Neural cell (in vitro differentiated cells): ENCODE results near the gene CEP72. TPM values are rescaled to one million over a fixed set of nuclear protein-coding genes. Genes with fewer than 3 reads are reported as not detected.

Experiments used
- H2AFZ ChIP-seq: fragments of 200-600, 300-800 bp; sonication (generic), shearing (Covaris generic); 2 replicates; pipeline ENCODE4 v1.6.0; 2014; ENCODE audit warnings: low read depth, mild to moderate bottlenecking, antibody characterized with exemption, low read length, moderate library complexity
- H3F3A ChIP-seq: fragments of 200-600 bp; shearing (Covaris generic); 2 replicates; pipeline ENCODE4 v1.6.1; 2016; ENCODE audit warnings: mild to moderate bottlenecking, moderate library complexity, mixed read lengths, antibody characterized with exemption, low read length; ENCODE audit not compliant: insufficient read depth, poor library complexity, severe bottlenecking
- H3K27ac ChIP-seq: fragments of 200-600, 300-800 bp; sonication (generic), shearing (Covaris generic); 2 replicates; pipeline ENCODE4 v1.5.1; 2014; ENCODE audit warnings: mild to moderate bottlenecking, low read length, moderate library complexity
- H3K27me3 ChIP-seq: fragments of 300-800, 200-600 bp; sonication (generic), shearing (Covaris generic); 2 replicates; pipeline ENCODE4 v1.6.0; 2014; ENCODE audit warnings: mild to moderate bottlenecking, low read depth, low read length, moderate library complexity; ENCODE audit not compliant: insufficient read depth
- H3K36me3 ChIP-seq: fragments of 300-800, 200-600 bp; sonication (generic), shearing (Covaris generic); 2 replicates; pipeline ENCODE4 v1.5.1; 2014; ENCODE audit warnings: mild to moderate bottlenecking, antibody characterized with exemption, low read length, moderate library complexity; ENCODE audit not compliant: insufficient read depth
- H3K4me2 ChIP-seq: fragments of 300-800, 200-600 bp; sonication (generic), shearing (Covaris generic); 2 replicates; pipeline ENCODE4 v1.6.0; 2014; ENCODE audit warnings: mild to moderate bottlenecking, low read length
- H3K4me3 ChIP-seq: fragments of 300-800, 200-600 bp; sonication (generic), shearing (Covaris generic); 2 replicates; pipeline ENCODE4 v1.5.1; 2014; ENCODE audit warnings: mild to moderate bottlenecking, low read length, moderate library complexity
- H3K79me2 ChIP-seq: fragments of 200-600 bp; shearing (Covaris generic); replicated peaks from 2 replicates; pipeline ENCODE4 v1.6.0; 2014; ENCODE audit warnings: mild to moderate bottlenecking, low read length, moderate library complexity; ENCODE audit not compliant: insufficient read depth
- H3K9ac ChIP-seq: fragments of 300-800, 200-600 bp; sonication (generic), shearing (Covaris generic); 2 replicates; pipeline ENCODE4 v1.6.1; 2016; ENCODE audit warnings: mild to moderate bottlenecking, low read length, mixed read lengths
- H3K9me2 ChIP-seq: fragments of 200-600 bp; shearing (Covaris generic); 2 replicates; pipeline ENCODE4 v1.6.1; 2016; ENCODE audit warnings: mild to moderate bottlenecking, low read length, mixed read lengths; ENCODE audit not compliant: insufficient read depth
- H3K9me3 ChIP-seq: fragments of 200-600, 300-800 bp; sonication (generic), shearing (Covaris generic); 2 replicates; pipeline ENCODE4 v1.6.1; 2016; ENCODE audit warnings: mild to moderate bottlenecking, mixed run types, low read length, moderate library complexity, mixed read lengths
- H4K20me1 ChIP-seq: fragments of 200-600 bp; shearing (Covaris generic); 2 replicates; pipeline ENCODE4 v1.6.1; 2016; ENCODE audit warnings: mild to moderate bottlenecking, mixed run types; ENCODE audit not compliant: insufficient read depth
- EP300 ChIP-seq: fragments of 450-650 bp; conservative IDR thresholded peaks from 2 replicates; pipeline ENCODE4 v1.6.1; 2014; ENCODE audit warnings: antibody characterized with exemption, mild to moderate bottlenecking, moderate library complexity; ENCODE audit not compliant: poor library complexity, severe bottlenecking
- EZH2 ChIP-seq: fragments of 200-600, 300-800 bp; shearing (Covaris generic), sonication (generic); IDR thresholded peaks from 2 replicates; pipeline ENCODE4 v1.6.1; 2014; ENCODE audit warnings: antibody characterized with exemption, low read length, borderline replicate concordance, mild to moderate bottlenecking; ENCODE audit not compliant: insufficient read depth, poor library complexity, severe bottlenecking
- MXI1 ChIP-seq: fragments of 450-650 bp; conservative IDR thresholded peaks from 2 replicates; pipeline ENCODE4 v1.6.1; 2014; ENCODE audit warnings: antibody characterized with exemption, mild to moderate bottlenecking; ENCODE audit not compliant: poor library complexity, severe bottlenecking
- POLR2AphosphoS5 ChIP-seq: IDR thresholded peaks from 2 replicates; pipeline ENCODE4 v1.6.1; 2012
- RAD21 ChIP-seq: fragments of 450-650 bp; conservative IDR thresholded peaks from 2 replicates; pipeline ENCODE4 v1.6.1; 2014; ENCODE audit warnings: antibody characterized with exemption, mild to moderate bottlenecking, moderate library complexity
- SMC3 ChIP-seq: fragments of 450-650 bp; conservative IDR thresholded peaks from 2 replicates; pipeline ENCODE4 v1.6.1; 2014; ENCODE audit warnings: antibody characterized with exemption, mild to moderate bottlenecking, moderate library complexity; ENCODE audit not compliant: poor library complexity
- TAF1 ChIP-seq: IDR thresholded peaks from 2 replicates; pipeline ENCODE4 v1.6.1; 2012; ENCODE audit warnings: low read depth
- polyA plus RNA-seq: library from polyadenylated mRNA; depleted of rRNA; stranded (reverse); fragments of >200 nt; gene quantifications from 2 replicates; pipeline ENCODE4 v1.2.3, GENCODE V29; 2014
- TF ChIP-seq, protein P1 (sequence below): IDR thresholded peaks from 2 replicates; pipeline ENCODE4 v1.6.1; 2012; ENCODE audit warnings: borderline replicate concordance
- TF ChIP-seq, protein P2 (sequence below): fragments of 450-650 bp; IDR thresholded peaks from 2 replicates; pipeline ENCODE4 v1.5.1; 2014; ENCODE audit warnings: antibody characterized with exemption, mild to moderate bottlenecking, moderate library complexity; ENCODE audit not compliant: poor library complexity, severe bottlenecking

CEP72 gene
- polyA plus RNA-seq, 1 donor from 2014 or later, result 5.9 TPM

DNA sequence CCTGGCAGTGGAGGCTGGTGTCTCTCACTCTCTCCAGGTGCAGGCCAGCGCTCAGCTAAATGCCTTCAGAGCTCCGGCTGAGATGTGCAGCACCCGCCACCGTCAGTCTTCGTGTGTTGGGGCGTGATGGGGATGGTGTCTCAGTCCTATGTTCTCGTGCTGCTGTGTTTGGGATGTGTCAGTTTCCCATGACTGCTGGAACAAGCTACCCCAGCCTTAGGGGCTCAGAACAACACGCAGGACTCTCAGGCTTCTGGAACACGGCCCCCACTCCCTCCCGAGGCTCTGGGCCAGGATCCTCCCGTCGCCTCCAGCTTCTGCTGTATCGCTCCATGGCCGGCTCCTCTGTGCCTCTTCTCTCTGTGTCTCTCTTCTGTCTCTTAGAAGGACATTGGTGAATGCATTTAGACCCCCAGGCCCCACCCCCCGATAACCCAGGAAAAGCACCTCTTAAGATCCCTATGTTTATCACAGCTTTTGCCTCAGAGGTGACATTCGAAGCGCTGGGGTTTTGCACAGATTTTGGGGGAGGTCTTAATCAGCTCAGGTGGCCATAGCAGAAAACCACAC is 9.6 kb upstream of the CEP72 start:
- TF ChIP-seq EZH2 (no peak), EP300 (no peak)
- TF ChIP-seq, protein P1, sequence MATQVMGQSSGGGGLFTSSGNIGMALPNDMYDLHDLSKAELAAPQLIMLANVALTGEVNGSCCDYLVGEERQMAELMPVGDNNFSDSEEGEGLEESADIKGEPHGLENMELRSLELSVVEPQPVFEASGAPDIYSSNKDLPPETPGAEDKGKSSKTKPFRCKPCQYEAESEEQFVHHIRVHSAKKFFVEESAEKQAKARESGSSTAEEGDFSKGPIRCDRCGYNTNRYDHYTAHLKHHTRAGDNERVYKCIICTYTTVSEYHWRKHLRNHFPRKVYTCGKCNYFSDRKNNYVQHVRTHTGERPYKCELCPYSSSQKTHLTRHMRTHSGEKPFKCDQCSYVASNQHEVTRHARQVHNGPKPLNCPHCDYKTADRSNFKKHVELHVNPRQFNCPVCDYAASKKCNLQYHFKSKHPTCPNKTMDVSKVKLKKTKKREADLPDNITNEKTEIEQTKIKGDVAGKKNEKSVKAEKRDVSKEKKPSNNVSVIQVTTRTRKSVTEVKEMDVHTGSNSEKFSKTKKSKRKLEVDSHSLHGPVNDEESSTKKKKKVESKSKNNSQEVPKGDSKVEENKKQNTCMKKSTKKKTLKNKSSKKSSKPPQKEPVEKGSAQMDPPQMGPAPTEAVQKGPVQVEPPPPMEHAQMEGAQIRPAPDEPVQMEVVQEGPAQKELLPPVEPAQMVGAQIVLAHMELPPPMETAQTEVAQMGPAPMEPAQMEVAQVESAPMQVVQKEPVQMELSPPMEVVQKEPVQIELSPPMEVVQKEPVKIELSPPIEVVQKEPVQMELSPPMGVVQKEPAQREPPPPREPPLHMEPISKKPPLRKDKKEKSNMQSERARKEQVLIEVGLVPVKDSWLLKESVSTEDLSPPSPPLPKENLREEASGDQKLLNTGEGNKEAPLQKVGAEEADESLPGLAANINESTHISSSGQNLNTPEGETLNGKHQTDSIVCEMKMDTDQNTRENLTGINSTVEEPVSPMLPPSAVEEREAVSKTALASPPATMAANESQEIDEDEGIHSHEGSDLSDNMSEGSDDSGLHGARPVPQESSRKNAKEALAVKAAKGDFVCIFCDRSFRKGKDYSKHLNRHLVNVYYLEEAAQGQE, result no peak
- TF ChIP-seq, protein P2, sequence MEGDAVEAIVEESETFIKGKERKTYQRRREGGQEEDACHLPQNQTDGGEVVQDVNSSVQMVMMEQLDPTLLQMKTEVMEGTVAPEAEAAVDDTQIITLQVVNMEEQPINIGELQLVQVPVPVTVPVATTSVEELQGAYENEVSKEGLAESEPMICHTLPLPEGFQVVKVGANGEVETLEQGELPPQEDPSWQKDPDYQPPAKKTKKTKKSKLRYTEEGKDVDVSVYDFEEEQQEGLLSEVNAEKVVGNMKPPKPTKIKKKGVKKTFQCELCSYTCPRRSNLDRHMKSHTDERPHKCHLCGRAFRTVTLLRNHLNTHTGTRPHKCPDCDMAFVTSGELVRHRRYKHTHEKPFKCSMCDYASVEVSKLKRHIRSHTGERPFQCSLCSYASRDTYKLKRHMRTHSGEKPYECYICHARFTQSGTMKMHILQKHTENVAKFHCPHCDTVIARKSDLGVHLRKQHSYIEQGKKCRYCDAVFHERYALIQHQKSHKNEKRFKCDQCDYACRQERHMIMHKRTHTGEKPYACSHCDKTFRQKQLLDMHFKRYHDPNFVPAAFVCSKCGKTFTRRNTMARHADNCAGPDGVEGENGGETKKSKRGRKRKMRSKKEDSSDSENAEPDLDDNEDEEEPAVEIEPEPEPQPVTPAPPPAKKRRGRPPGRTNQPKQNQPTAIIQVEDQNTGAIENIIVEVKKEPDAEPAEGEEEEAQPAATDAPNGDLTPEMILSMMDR, result no peak
- Histone ChIP-seq H3K36me3 (no peaks in the 10 kb centered on the region), H3F3A (no peaks in the 10 kb centered on the region), H3K27ac (no peak overlapping the region), H3K9ac (no peak overlapping the region), H4K20me1 (no peaks in the 10 kb centered on the region), H2AFZ (no peak overlapping the region), H3K27me3 (no peaks in the 10 kb centered on the region), H3K4me3 (no peak overlapping the region), H3K9me2 (no peaks in the 10 kb centered on the region), H3K9me3 (no peaks in the 10 kb centered on the region), H3K79me2 (no peaks in the 10 kb centered on the region), H3K4me2 (no peak overlapping the region)

DNA sequence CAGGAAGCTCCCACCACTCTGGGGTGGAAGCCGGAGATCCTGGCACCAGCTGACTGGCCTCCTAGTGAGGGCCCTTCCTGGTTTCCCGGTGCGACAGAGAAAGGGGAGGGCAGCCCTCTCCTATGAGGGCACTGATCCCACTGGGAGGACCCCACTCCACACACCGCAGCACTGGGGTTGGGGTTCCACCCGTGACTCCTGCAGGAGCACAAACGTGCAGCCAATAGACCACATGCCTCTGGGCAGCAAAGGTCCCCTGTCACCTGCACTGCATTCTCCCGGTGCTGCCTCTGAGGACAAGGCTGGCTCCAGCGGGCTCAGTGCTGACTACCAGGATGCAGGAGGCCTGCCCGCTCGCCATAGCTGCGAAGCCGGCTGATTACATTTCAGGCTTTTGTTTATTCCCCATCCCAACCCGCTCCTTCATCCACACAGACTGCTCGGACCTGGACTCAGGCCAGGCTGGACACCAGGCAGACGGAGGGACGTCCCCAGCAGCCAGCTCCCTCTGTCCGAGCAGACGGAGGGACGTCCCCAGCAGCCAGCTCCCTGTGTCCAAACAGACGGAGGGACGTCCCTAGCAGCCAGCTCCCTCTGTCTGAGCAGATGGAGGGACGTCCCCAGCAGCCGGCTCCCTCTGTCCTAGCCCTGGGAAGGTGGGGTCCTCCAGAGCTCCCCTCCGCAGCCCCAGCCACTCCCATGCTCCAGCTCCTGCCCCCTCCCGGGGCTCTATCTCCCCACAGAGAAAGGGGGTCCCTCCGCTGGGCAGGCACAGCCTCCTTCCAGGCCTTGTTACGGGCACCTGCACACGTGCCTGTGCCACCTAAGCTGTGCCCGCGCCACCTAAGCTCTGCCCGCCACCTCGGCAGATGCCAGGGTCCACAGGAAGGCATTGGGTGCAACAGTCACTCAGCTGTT is 8.8 kb upstream of the CEP72 start:
- Histone ChIP-seq H4K20me1 (no peaks in the 10 kb centered on the region), H3K27ac (no peak overlapping the region), H3K9me3 (no peaks in the 10 kb centered on the region), H3F3A (no peaks in the 10 kb centered on the region), H3K36me3 (no peaks in the 10 kb centered on the region), H2AFZ (no peak overlapping the region), H3K79me2 (no peaks in the 10 kb centered on the region), H3K4me2 (no peak overlapping the region), H3K4me3 (no peak overlapping the region), H3K9ac (no peak overlapping the region), H3K27me3 (no peaks in the 10 kb centered on the region), H3K9me2 (no peaks in the 10 kb centered on the region)
- no peak for TF ChIP-seq EP300

DNA sequence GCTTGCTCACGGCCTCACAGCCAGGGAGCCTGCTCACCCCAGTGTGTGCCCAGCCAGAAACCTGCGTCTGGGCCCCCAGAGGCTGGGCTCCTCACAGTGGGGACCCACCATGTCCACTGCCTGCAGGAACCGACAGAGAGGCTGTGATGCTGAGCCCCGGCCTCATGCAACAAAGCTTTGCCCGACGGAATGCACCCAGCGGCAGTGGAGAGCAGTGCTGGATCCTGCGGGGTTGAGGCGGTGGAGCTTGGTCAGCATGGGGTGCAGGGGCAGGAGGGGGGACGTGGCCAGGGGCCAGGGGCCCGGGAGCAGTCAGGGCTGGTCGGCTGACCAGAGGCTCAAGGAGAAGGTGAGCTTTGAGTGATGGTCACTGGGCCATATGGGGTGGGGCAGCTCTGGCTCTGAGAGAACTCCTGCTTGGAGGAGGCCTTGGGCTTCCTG is 7.7 kb upstream of the CEP72 start:
- H3K36me3 ChIP-seq, result no peaks in the 10 kb centered on the region
- H2AFZ ChIP-seq, result no peak overlapping the region
- H3K4me2 ChIP-seq, result no peak overlapping the region
- no peaks in the 10 kb centered on the region for H3K9me2 ChIP-seq
- no peak overlapping the region for H3K4me3 ChIP-seq
- H3K9me3 ChIP-seq, result no peaks in the 10 kb centered on the region
- H3K79me2 ChIP-seq, result no peaks in the 10 kb centered on the region
- no peaks in the 10 kb centered on the region for H3K27me3 ChIP-seq
- no peak overlapping the region for H3K9ac ChIP-seq
- no peak overlapping the region for H3K27ac ChIP-seq
- H4K20me1 ChIP-seq, result no peaks in the 10 kb centered on the region
- TF ChIP-seq RAD21, result no peak
- no peak for TF ChIP-seq EZH2
- TF ChIP-seq TAF1, result no peak
- no peak for TF ChIP-seq POLR2AphosphoS5
- no peak for TF ChIP-seq MXI1
- TF ChIP-seq SMC3, result no peak
- TF ChIP-seq EP300, result no peak
- TF ChIP-seq, protein P2, result no peak
- TF ChIP-seq, protein P1, result no peak
- no peaks in the 10 kb centered on the region for H3F3A ChIP-seq
